CD4-positive, alpha-beta T cell (primary cell): ENCODE measurements around the gene EID3. TPM values are rescaled to one million over a fixed set of nuclear protein-coding genes. Genes with fewer than 3 reads are reported as not detected.

Source experiments
- ATAC-seq: fragments of 200-7000 bp; cut with Tn5 transposase; one replicate; pipeline ENCODE4 v1.10.0; 2022; ENCODE audit warnings: mild to moderate bottlenecking; ENCODE audit not compliant: poor library complexity
- CTCF ChIA-PET: fragments of 350-600 bp; sonication (Branson Sonifier 250); formaldehyde crosslinking; loops from one replicate; lab custom pipeline; 2021; ENCODE audit warnings: antibody characterized with exemption, inconsistent platforms; lab: Charles Lee
- POLR2A ChIA-PET: fragments of 350-600 bp; sonication (Branson Sonifier 250); formaldehyde crosslinking; loops from one replicate; lab custom pipeline; 2021; ENCODE audit warnings: antibody characterized with exemption, inconsistent platforms; lab: Charles Lee
- DNase-seq, 14 experiments: peaks; one replicate each; pipeline ENCODE4 v3.0.0-alpha.2; 2013 to 2020; ENCODE audit warnings: mixed read lengths in 2 of 14
- H3K27ac ChIP-seq, 2 donors: one replicate each; pipeline versions ENCODE4 v1.5.1 to v1.7.0; 2013; ENCODE audit warnings: low read length in 2 of 2, low read depth in 1 of 2, mild to moderate bottlenecking in 1 of 2
- H3K27me3 ChIP-seq, 2 experiments: 1 replicate in 1 of 2; 2 replicates in 1 of 2; pipeline versions ENCODE4 v1.6.1 to v1.7.0; 2013; ENCODE audit warnings: low read length in 2 of 2, control low read depth in 1 of 2, mild to moderate bottlenecking in 1 of 2, moderate library complexity in 1 of 2; ENCODE audit not compliant: insufficient read depth in 2 of 2, control insufficient read depth in 1 of 2
- H3K36me3 ChIP-seq: one replicate; pipeline ENCODE4 v1.6.1; 2013; ENCODE audit warnings: low read length, control low read depth; ENCODE audit not compliant: insufficient read depth
- H3K4me1 ChIP-seq: one replicate; pipeline ENCODE4 v1.6.1; 2013; ENCODE audit warnings: low read length, control low read depth; ENCODE audit not compliant: insufficient read depth
- H3K4me3 ChIP-seq: one replicate; pipeline ENCODE4 v1.5.1; 2013; ENCODE audit warnings: mild to moderate bottlenecking, low read length, moderate library complexity
- H3K9me3 ChIP-seq, 2 experiments: 1 replicate in 1 of 2; 2 replicates in 1 of 2; pipeline versions ENCODE4 v1.6.1 to v1.7.0; 2013; ENCODE audit warnings: low read length in 2 of 2, mild to moderate bottlenecking in 2 of 2, control low read depth in 1 of 2, moderate library complexity in 1 of 2; ENCODE audit not compliant: control insufficient read depth in 1 of 2, insufficient read depth in 1 of 2
- H3K27ac Mint-ChIP-seq: one replicate; pipeline ENCODE4 v1.8.0; 2020; ENCODE audit warnings: mixed read lengths
- H3K27me3 Mint-ChIP-seq: one replicate; pipeline ENCODE4 v1.8.0; 2021; ENCODE audit warnings: mixed read lengths
- H3K36me3 Mint-ChIP-seq: one replicate; pipeline ENCODE4 v1.8.0; 2021; ENCODE audit warnings: low read depth, mixed read lengths
- H3K4me1 Mint-ChIP-seq: one replicate; pipeline ENCODE4 v1.8.0; 2021; ENCODE audit warnings: low read depth, mixed read lengths
- H3K4me3 Mint-ChIP-seq: one replicate; pipeline ENCODE4 v1.8.0; 2020; ENCODE audit warnings: mild to moderate bottlenecking, mixed read lengths
- H3K9me3 Mint-ChIP-seq: one replicate; pipeline ENCODE4 v1.8.0; 2020; ENCODE audit warnings: mixed read lengths
- intact Hi-C, 2 experiments: fragments of 100-400 bp; cut with DNase I in 1 of 2; cut with micrococcal nuclease in 1 of 2; formaldehyde crosslinking; loops; one replicate each; pipeline versions ENCODE4 v1.15.1 to v1.9.0; 2023 to 2025; cut with DNase I, micrococcal nuclease
- total RNA-seq, 174 experiments: library from RNA in 2 of 174; stranded (reverse) in 2 of 174; gene quantifications; one replicate each; pipeline ENCODE4 v1.2.3 and lab custom pipeline; 2021 to 2026
- TF ChIP-seq, protein P1 (sequence below): fragments of 200-600 bp; IDR thresholded peaks from one replicate; pipeline ENCODE4 v1.8.0; 2022; ENCODE audit warnings: antibody characterized with exemption, mild to moderate bottlenecking

The EID3 gene
- total RNA-seq, 2 experiments from 2014 or later = 13.5 to 14.3 TPM

GRCh38 chr12:104337030-104337558 is 33.6 kb downstream of the EID3 start:
- intact Hi-C loops = no loop called here
- H3K27ac Mint-ChIP-seq = no peak overlapping the region

GRCh38 chr12:104339663-104340062 is 36.1 kb downstream of the EID3 start:
- POLR2A ChIA-PET = no interaction called here

More at GRCh38 chr12:104337030-104337558, 33.6 kb downstream of the EID3 start:
- TF ChIP-seq, protein P1, sequence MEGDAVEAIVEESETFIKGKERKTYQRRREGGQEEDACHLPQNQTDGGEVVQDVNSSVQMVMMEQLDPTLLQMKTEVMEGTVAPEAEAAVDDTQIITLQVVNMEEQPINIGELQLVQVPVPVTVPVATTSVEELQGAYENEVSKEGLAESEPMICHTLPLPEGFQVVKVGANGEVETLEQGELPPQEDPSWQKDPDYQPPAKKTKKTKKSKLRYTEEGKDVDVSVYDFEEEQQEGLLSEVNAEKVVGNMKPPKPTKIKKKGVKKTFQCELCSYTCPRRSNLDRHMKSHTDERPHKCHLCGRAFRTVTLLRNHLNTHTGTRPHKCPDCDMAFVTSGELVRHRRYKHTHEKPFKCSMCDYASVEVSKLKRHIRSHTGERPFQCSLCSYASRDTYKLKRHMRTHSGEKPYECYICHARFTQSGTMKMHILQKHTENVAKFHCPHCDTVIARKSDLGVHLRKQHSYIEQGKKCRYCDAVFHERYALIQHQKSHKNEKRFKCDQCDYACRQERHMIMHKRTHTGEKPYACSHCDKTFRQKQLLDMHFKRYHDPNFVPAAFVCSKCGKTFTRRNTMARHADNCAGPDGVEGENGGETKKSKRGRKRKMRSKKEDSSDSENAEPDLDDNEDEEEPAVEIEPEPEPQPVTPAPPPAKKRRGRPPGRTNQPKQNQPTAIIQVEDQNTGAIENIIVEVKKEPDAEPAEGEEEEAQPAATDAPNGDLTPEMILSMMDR = no peak
- no peaks in the 10 kb centered on the region for H3K4me1 ChIP-seq
- H3K36me3 ChIP-seq = peaks cover 77% of the 10 kb centered on the region
- no peak overlapping the region for H3K4me3 ChIP-seq
- peaks cover 77% of the 10 kb centered on the region for H3K36me3 Mint-ChIP-seq
- H3K27me3 ChIP-seq = no peaks in the 10 kb centered on the region
- ChIA-PET POLR2A (no interaction called here), CTCF (no interaction called here)
- DNase-seq = no peak
- H3K4me3 Mint-ChIP-seq = no peak overlapping the region
- ATAC-seq = no peak
- no peaks in the 10 kb centered on the region for H3K4me1 Mint-ChIP-seq
- no peaks in the 10 kb centered on the region for H3K9me3 ChIP-seq
- no peak overlapping the region for H3K27ac ChIP-seq
- no peaks in the 10 kb centered on the region for H3K27me3 Mint-ChIP-seq
- no peaks in the 10 kb centered on the region for H3K9me3 Mint-ChIP-seq

GRCh38 chr12:104340177-104340576 is 36.6 kb downstream of the EID3 start:
- POLR2A ChIA-PET = no interaction called here
- H3K36me3 ChIP-seq = peaks cover 83% of the 10 kb centered on the region
- intact Hi-C loops = no loop called here

More at GRCh38 chr12:104339663-104340062, 36.1 kb downstream of the EID3 start:
- Mint-ChIP-seq H3K4me1 (no peaks in the 10 kb centered on the region), H3K9me3 (no peaks in the 10 kb centered on the region), H3K27ac (no peak overlapping the region), H3K4me3 (no peak overlapping the region), H3K27me3 (no peaks in the 10 kb centered on the region), H3K36me3 (peaks cover 81% of the 10 kb centered on the region)
- no peak overlapping the region for H3K4me3 ChIP-seq
- ATAC-seq = no peak
- no peaks in the 10 kb centered on the region for H3K27me3 ChIP-seq
- no peaks in the 10 kb centered on the region for H3K9me3 ChIP-seq
- no peak for DNase-seq
- intact Hi-C loops = no loop called here
- no peaks in the 10 kb centered on the region for H3K4me1 ChIP-seq
- CTCF ChIA-PET = interaction anchor here (0.6 kb wide), 1 partner anchor 25 kb away, joined by 4 read pairs; no protein-coding TSS in a partner anchor
- H3K36me3 ChIP-seq = peaks cover 83% of the 10 kb centered on the region
- TF ChIP-seq, protein P1 = no peak
- H3K27ac ChIP-seq = no peak overlapping the region

More at GRCh38 chr12:104340177-104340576, 36.6 kb downstream of the EID3 start:
- no peaks in the 10 kb centered on the region for H3K4me1 ChIP-seq
- CTCF ChIA-PET = no interaction called here
- Mint-ChIP-seq H3K4me3 (no peak overlapping the region), H3K36me3 (peaks cover 80% of the 10 kb centered on the region), H3K27me3 (no peaks in the 10 kb centered on the region), H3K9me3 (no peaks in the 10 kb centered on the region), H3K27ac (no peak overlapping the region), H3K4me1 (no peaks in the 10 kb centered on the region)
- no peak overlapping the region for H3K27ac ChIP-seq
- no peaks in the 10 kb centered on the region for H3K27me3 ChIP-seq
- no peaks in the 10 kb centered on the region for H3K9me3 ChIP-seq
- no peak for ATAC-seq
- no peak overlapping the region for H3K4me3 ChIP-seq
- no peak for DNase-seq
- TF ChIP-seq, protein P1 = no peak
